Neural progenitor cell (in vitro differentiated cells): Measurements from ENCODE around the gene RSRC2. TPM values are rescaled to one million over a fixed set of nuclear protein-coding genes. Genes with fewer than 3 reads are reported as not detected.

Source experiments
- DNase-seq: peaks from one replicate; pipeline ENCODE4 v3.0.0-alpha.2; 2016; ENCODE audit warnings: low spot score
- H2AFZ ChIP-seq: fragments of 200-600 bp; sonication (generic); replicated peaks from 2 replicates; pipeline ENCODE4 v1.6.1; 2016; ENCODE audit warnings: antibody characterized with exemption
- H3F3A ChIP-seq: fragments of 200-600 bp; sonication (generic); 2 replicates; pipeline ENCODE4 v1.6.1; 2016; ENCODE audit warnings: antibody characterized with exemption, low read depth
- H3K27ac ChIP-seq: fragments of 200-600 bp; sonication (generic); 2 replicates; pipeline ENCODE4 v1.5.1; 2016; ENCODE audit warnings: mild to moderate bottlenecking
- H3K27me3 ChIP-seq: fragments of 200-600 bp; sonication (generic); 2 replicates; pipeline ENCODE4 v1.6.1; 2016; ENCODE audit warnings: mild to moderate bottlenecking, moderate library complexity
- H3K36me3 ChIP-seq: fragments of 200-600 bp; sonication (generic); 2 replicates; pipeline ENCODE4 v1.5.1; 2016
- H3K4me1 ChIP-seq: fragments of 200-600 bp; sonication (generic); 2 replicates; pipeline ENCODE4 v1.6.1; 2016; ENCODE audit warnings: mixed run types
- H3K4me2 ChIP-seq: fragments of 200-600 bp; sonication (generic); 2 replicates; pipeline ENCODE4 v1.6.1; 2016
- H3K4me3 ChIP-seq: fragments of 200-600 bp; sonication (generic); 2 replicates; pipeline ENCODE4 v1.5.1; 2016
- H3K79me2 ChIP-seq: fragments of 200-600 bp; sonication (generic); 2 replicates; pipeline ENCODE4 v1.6.1; 2016; ENCODE audit warnings: low read depth
- H3K9ac ChIP-seq: fragments of 200-600 bp; sonication (generic); 2 replicates; pipeline ENCODE4 v1.6.1; 2016
- H3K9me3 ChIP-seq: fragments of 200-600 bp; sonication (generic); 2 replicates; pipeline ENCODE4 v1.5.1; 2016; ENCODE audit warnings: low read depth
- H4K20me1 ChIP-seq: fragments of 200-600 bp; sonication (generic); 2 replicates; pipeline ENCODE4 v1.6.1; 2016; ENCODE audit warnings: low read depth
- H3K27ac Mint-ChIP-seq: 3 replicates; pipeline ENCODE4 v1.8.0; 2021; ENCODE audit warnings: mixed read lengths
- H3K27me3 Mint-ChIP-seq: 2 replicates; pipeline ENCODE4 v1.8.0; 2022; ENCODE audit warnings: low read depth, mild to moderate bottlenecking, inconsistent platforms, moderate library complexity, mixed read lengths; ENCODE audit not compliant: insufficient read depth
- H3K36me3 Mint-ChIP-seq: 3 replicates; pipeline ENCODE4 v1.8.0; 2021; ENCODE audit warnings: mixed read lengths
- H3K4me1 Mint-ChIP-seq: 3 replicates; pipeline ENCODE4 v1.8.0; 2021; ENCODE audit warnings: mixed read lengths
- H3K4me3 Mint-ChIP-seq: 3 replicates; pipeline ENCODE4 v1.8.0; 2021; ENCODE audit warnings: mild to moderate bottlenecking, moderate library complexity, mixed read lengths
- H3K9me3 Mint-ChIP-seq: 3 replicates; pipeline ENCODE4 v1.8.0; 2020; ENCODE audit warnings: mixed read lengths
- CTCF ChIP-seq: fragments of 200-600 bp; sonication (generic); IDR thresholded peaks from 2 replicates; pipeline ENCODE4 v1.5.1; 2017; ENCODE audit warnings: antibody characterized with exemption, mild to moderate bottlenecking
- EZH2 ChIP-seq: fragments of 200-600 bp; sonication (generic); IDR thresholded peaks from 2 replicates; pipeline ENCODE4 v1.6.1; 2017; ENCODE audit warnings: antibody characterized with exemption, mild to moderate bottlenecking, moderate library complexity
- EZH2phosphoT487 ChIP-seq: fragments of 200-600 bp; sonication (generic); IDR thresholded peaks from 2 replicates; pipeline ENCODE4 v1.6.1; 2017; ENCODE audit warnings: antibody characterized with exemption
- total RNA-seq: library from RNA; depleted of rRNA; stranded (reverse); fragments of >200 nt; gene quantifications from 2 replicates; pipeline ENCODE4 v1.2.3, GENCODE V29; 2015; ENCODE audit warnings: low replicate concordance

The RSRC2 gene
- total RNA-seq, 1 donor from 2014 or later: 248 TPM

GRCh38 chr12:122483969-122484368 is 42.8 kb downstream of the RSRC2 start:
- H4K20me1 ChIP-seq: peaks cover 3% of the 10 kb centered on the region
- Mint-ChIP-seq H3K4me3 (no peak overlapping the region), H3K36me3 (peaks cover 33% of the 10 kb centered on the region), H3K27me3 (no peaks in the 10 kb centered on the region), H3K4me1 (no peaks in the 10 kb centered on the region), H3K27ac (no peak overlapping the region), H3K9me3 (no peaks in the 10 kb centered on the region)
- no peak overlapping the region for H2AFZ ChIP-seq
- no peaks in the 10 kb centered on the region for H3K4me1 ChIP-seq
- no peak overlapping the region for H3K4me2 ChIP-seq
- H3K4me3 ChIP-seq: no peak overlapping the region
- H3K27ac ChIP-seq: no peak overlapping the region
- TF ChIP-seq EZH2: no peak
- TF ChIP-seq CTCF: no peak
- TF ChIP-seq EZH2phosphoT487: no peak
- H3K27me3 ChIP-seq: no peaks in the 10 kb centered on the region
- DNase-seq: no peak
- no peaks in the 10 kb centered on the region for H3K9me3 ChIP-seq
- H3K79me2 ChIP-seq: no peaks in the 10 kb centered on the region
- peaks cover 19% of the 10 kb centered on the region for H3K36me3 ChIP-seq
- no peak overlapping the region for H3K9ac ChIP-seq
- no peaks in the 10 kb centered on the region for H3F3A ChIP-seq

- H3K27ac ChIP-seq: no peak overlapping the region
- peaks cover 40% of the 10 kb centered on the region for H3K36me3 Mint-ChIP-seq
- TF ChIP-seq EZH2phosphoT487 (no peak), CTCF (no peak), EZH2 (no peak)
Measured at GRCh38 chr12:122481861-122482260, 44.9 kb downstream of the RSRC2 start.

GRCh38 chr12:122480753-122481152 is 46.0 kb downstream of the RSRC2 start:
- Histone ChIP-seq H2AFZ (no peak overlapping the region), H3K9me3 (no peaks in the 10 kb centered on the region), H3K36me3 (peaks cover 12% of the 10 kb centered on the region), H3K27me3 (no peaks in the 10 kb centered on the region), H3F3A (no peaks in the 10 kb centered on the region), H3K4me3 (no peak overlapping the region), H4K20me1 (no peaks in the 10 kb centered on the region), H3K27ac (no peak overlapping the region), H3K4me1 (no peaks in the 10 kb centered on the region), H3K9ac (no peak overlapping the region), H3K79me2 (no peaks in the 10 kb centered on the region), H3K4me2 (no peak overlapping the region)
- no peaks in the 10 kb centered on the region for H3K27me3 Mint-ChIP-seq
- TF ChIP-seq CTCF (no peak), EZH2 (no peak), EZH2phosphoT487 (no peak)
- no peaks in the 10 kb centered on the region for H3K9me3 Mint-ChIP-seq
- no peak overlapping the region for H3K27ac Mint-ChIP-seq
- H3K4me3 Mint-ChIP-seq: no peak overlapping the region
- no peak for DNase-seq
- no peaks in the 10 kb centered on the region for H3K4me1 Mint-ChIP-seq
- H3K36me3 Mint-ChIP-seq: peaks cover 44% of the 10 kb centered on the region

More at GRCh38 chr12:122481861-122482260, 44.9 kb downstream of the RSRC2 start:
- no peaks in the 10 kb centered on the region for H3K4me1 ChIP-seq
- H3K9me3 ChIP-seq: no peaks in the 10 kb centered on the region
- Mint-ChIP-seq H3K27me3 (no peaks in the 10 kb centered on the region), H3K4me3 (no peak overlapping the region), H3K27ac (no peak overlapping the region), H3K9me3 (no peaks in the 10 kb centered on the region), H3K4me1 (no peaks in the 10 kb centered on the region)
- H3K4me2 ChIP-seq: no peak overlapping the region
- H3K4me3 ChIP-seq: no peak overlapping the region
- H3K27me3 ChIP-seq: no peaks in the 10 kb centered on the region
- H3K79me2 ChIP-seq: no peaks in the 10 kb centered on the region
- no peak overlapping the region for H3K9ac ChIP-seq
- no peak for DNase-seq
- peaks cover 12% of the 10 kb centered on the region for H3K36me3 ChIP-seq
- H2AFZ ChIP-seq: no peak overlapping the region
- H4K20me1 ChIP-seq: no peaks in the 10 kb centered on the region
- no peaks in the 10 kb centered on the region for H3F3A ChIP-seq
